OCI-LY3 (cell line): Measurements from ENCODE around the gene MYO9A.

ENCODE experiments used
- H2AFZ ChIP-seq: fragments of 200-600, 300-600 bp; shearing (Covaris generic); 2 replicates; pipeline ENCODE4 v1.6.0; 2014; ENCODE audit warnings: antibody characterized with exemption, low read depth, low read length
- H3K27ac ChIP-seq: fragments of 200-600, 300-600 bp; sonication (generic); 2 replicates; pipeline ENCODE4 v1.5.1; 2014; ENCODE audit warnings: mild to moderate bottlenecking, low read length, moderate library complexity, mixed read lengths
- H3K27me3 ChIP-seq: fragments of 200-600, 300-600 bp; sonication (generic); 2 replicates; pipeline ENCODE4 v1.6.1; 2014; ENCODE audit warnings: low read depth, low read length, mixed read lengths
- H3K36me3 ChIP-seq: fragments of 200-600, 300-600 bp; sonication (generic); replicated peaks from 2 replicates; pipeline ENCODE3; 2014; ENCODE audit warnings: low read depth, low read length, mixed read lengths
- H3K4me1 ChIP-seq: fragments of 300-600, 200-600 bp; sonication (generic); 2 replicates; pipeline ENCODE4 v1.6.1; 2014; ENCODE audit warnings: low read length, mixed read lengths
- H3K4me2 ChIP-seq: fragments of 200-600, 300-600 bp; sonication (generic); 2 replicates; pipeline ENCODE4 v1.6.1; 2014; ENCODE audit warnings: low read length, mixed read lengths
- H3K4me3 ChIP-seq: fragments of 300-600, 200-600 bp; sonication (generic); 2 replicates; pipeline ENCODE4 v1.5.1; 2014; ENCODE audit warnings: antibody characterized with exemption, mild to moderate bottlenecking, low read length, moderate library complexity
- H3K79me2 ChIP-seq: fragments of 300-600, 200-600 bp; shearing (Covaris generic); 2 replicates; pipeline ENCODE4 v1.6.1; 2014; ENCODE audit warnings: mild to moderate bottlenecking, low read length, mixed read lengths
- H3K9ac ChIP-seq: fragments of 300-600, 200-600 bp; shearing (Covaris generic); 2 replicates; pipeline ENCODE4 v1.6.0; 2014; ENCODE audit warnings: mild to moderate bottlenecking, low read length, moderate library complexity
- H3K9me3 ChIP-seq: fragments of 200-600, 300-600 bp; shearing (Covaris generic); 2 replicates; pipeline ENCODE4 v1.6.1; 2014; ENCODE audit warnings: low read length, mixed read lengths; ENCODE audit not compliant: insufficient read depth
- H4K20me1 ChIP-seq: fragments of 200-600, 300-600 bp; sonication (generic); 2 replicates; pipeline ENCODE4 v1.6.1; 2016; ENCODE audit warnings: low read length, mixed read lengths; ENCODE audit not compliant: insufficient read depth
- EZH2phosphoT487 ChIP-seq: fragments of 200-600 bp; shearing (Covaris generic); IDR thresholded peaks from 2 replicates; pipeline ENCODE4 v1.6.1; 2018; ENCODE audit warnings: antibody characterized with exemption, mixed run types, low read depth
- TF ChIP-seq, protein P1 (sequence below): fragments of 200-600, 300-600 bp; sonication (generic); IDR thresholded peaks from 2 replicates; pipeline ENCODE4 v1.5.1; 2014; ENCODE audit warnings: antibody characterized with exemption, low read length, low read depth

Gene MYO9A

DNA sequence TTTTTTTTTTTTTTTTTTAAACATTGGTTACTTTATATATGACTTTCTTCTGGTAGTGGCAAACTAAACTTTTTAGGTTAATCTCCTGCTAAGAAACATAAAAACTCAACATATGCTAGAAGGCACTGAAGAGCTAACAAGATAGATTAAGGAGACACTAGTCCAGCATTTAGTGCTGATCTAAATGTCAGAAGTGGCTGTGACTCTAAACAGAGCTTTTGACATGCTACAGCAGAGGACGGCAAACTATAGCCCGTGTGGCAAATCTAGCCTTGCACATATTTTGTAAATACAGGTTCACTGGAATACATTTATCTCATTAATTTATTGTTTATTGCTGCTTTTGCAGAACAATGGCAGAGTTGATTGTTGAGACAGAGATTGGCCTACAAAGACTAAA lies 287.0 kb downstream of the MYO9A start:
- H3K36me3 ChIP-seq, result peaks cover 38% of the 10 kb centered on the region
- H3K4me2 ChIP-seq, result no peak overlapping the region

DNA sequence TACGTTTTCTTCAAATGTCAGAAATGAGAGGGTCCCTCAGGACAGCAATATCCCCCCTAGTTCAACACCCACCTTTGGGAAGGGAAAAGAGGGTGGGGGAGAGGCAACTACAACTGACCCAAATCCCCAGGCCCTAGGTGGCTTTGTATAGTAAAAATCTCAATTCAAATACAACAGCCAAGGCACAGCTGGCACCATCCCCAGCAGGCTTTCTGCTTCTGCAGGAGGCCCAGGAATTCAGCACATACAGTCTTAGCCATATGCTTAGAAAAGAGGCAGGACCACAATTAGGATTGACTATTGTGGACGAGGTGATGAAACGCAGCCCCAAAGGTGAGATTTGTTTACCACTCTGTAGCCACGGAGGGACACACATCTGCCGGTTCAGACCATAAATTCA lies 291.8 kb downstream of the MYO9A start:
- Histone ChIP-seq H3K4me2 (no peak overlapping the region), H3K4me3 (no peak overlapping the region), H3K79me2 (no peaks in the 10 kb centered on the region), H2AFZ (no peak overlapping the region), H4K20me1 (no peaks in the 10 kb centered on the region), H3K36me3 (peaks cover 83% of the 10 kb centered on the region), H3K9me3 (peaks cover 17% of the 10 kb centered on the region), H3K27me3 (no peaks in the 10 kb centered on the region), H3K9ac (no peak overlapping the region), H3K4me1 (no peaks in the 10 kb centered on the region), H3K27ac (no peak overlapping the region)
- no peak for TF ChIP-seq EZH2phosphoT487
- TF ChIP-seq, protein P1, sequence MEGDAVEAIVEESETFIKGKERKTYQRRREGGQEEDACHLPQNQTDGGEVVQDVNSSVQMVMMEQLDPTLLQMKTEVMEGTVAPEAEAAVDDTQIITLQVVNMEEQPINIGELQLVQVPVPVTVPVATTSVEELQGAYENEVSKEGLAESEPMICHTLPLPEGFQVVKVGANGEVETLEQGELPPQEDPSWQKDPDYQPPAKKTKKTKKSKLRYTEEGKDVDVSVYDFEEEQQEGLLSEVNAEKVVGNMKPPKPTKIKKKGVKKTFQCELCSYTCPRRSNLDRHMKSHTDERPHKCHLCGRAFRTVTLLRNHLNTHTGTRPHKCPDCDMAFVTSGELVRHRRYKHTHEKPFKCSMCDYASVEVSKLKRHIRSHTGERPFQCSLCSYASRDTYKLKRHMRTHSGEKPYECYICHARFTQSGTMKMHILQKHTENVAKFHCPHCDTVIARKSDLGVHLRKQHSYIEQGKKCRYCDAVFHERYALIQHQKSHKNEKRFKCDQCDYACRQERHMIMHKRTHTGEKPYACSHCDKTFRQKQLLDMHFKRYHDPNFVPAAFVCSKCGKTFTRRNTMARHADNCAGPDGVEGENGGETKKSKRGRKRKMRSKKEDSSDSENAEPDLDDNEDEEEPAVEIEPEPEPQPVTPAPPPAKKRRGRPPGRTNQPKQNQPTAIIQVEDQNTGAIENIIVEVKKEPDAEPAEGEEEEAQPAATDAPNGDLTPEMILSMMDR, result no peak

More for the DNA sequence above, 287.0 kb downstream of the MYO9A start:
- no peak for TF ChIP-seq EZH2phosphoT487
- TF ChIP-seq, protein P1, result no peak
- Histone ChIP-seq H2AFZ (no peak overlapping the region), H4K20me1 (no peaks in the 10 kb centered on the region), H3K4me3 (no peak overlapping the region), H3K9ac (no peak overlapping the region), H3K4me1 (no peaks in the 10 kb centered on the region), H3K27ac (no peak overlapping the region), H3K27me3 (no peaks in the 10 kb centered on the region), H3K9me3 (no peaks in the 10 kb centered on the region), H3K79me2 (no peaks in the 10 kb centered on the region)

DNA sequence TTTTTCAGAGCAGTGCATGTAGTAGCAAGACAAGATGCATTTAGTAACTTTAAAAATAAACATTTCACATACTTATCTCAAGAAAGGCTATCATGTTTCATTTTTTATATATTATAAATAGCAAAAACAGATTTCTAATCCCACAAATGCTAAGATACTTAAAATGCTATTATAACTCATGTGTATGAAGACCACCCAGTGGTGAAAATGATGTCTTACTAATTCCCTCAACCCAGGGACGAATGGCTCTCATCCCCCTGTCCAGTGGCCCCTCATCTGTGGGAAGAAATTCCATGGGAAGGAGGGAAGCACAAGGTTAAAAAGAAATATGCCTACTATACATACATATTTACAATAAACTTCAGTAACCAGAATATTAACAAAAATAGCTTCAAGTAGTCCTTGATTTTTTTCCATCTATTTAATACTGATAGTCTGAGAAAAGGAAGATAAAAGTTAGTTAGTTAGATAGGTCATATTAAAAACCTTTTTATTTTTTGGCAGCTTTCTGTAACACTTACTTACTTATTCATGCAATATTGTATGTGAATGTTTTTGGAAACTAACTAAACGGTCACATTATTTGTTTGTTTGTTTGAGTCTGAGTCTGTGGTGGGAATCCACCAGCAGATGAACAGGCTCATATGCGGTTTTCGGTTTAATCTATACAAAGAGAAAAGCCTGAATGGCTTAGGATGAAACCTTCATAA lies 292.8 kb downstream of the MYO9A start:
- Histone ChIP-seq H3K9ac (no peak overlapping the region), H3K27me3 (no peaks in the 10 kb centered on the region), H3K79me2 (no peaks in the 10 kb centered on the region), H4K20me1 (no peaks in the 10 kb centered on the region), H3K27ac (no peak overlapping the region), H3K4me3 (no peak overlapping the region), H3K36me3 (peaks cover 89% of the 10 kb centered on the region), H3K4me2 (no peak overlapping the region), H3K4me1 (no peaks in the 10 kb centered on the region), H2AFZ (no peak overlapping the region), H3K9me3 (peaks cover 23% of the 10 kb centered on the region)
- no peak for TF ChIP-seq EZH2phosphoT487
- TF ChIP-seq, protein P1, result no peak

DNA sequence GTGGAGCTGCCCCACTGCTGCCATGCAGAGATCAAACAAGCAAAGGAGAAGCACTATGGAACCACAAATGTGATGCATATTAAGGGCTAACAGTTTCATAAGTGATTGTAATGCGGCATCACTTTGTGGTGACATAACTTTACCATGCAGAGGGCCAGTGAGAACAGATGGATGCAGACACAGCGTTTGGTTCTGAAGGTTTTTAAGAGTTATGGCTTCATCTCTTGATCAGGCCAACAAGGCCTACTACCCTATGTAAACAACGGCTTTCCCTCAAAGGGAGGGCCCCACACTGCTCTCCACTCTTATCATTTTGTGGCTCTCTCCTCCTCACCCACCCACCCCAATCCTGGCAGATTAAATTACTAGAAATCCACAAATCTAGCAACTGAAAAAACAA lies 294.1 kb downstream of the MYO9A start:
- H3K4me2 ChIP-seq, result no peak overlapping the region
- no peaks in the 10 kb centered on the region for H4K20me1 ChIP-seq
- H2AFZ ChIP-seq, result no peak overlapping the region
- H3K79me2 ChIP-seq, result no peaks in the 10 kb centered on the region
- H3K9ac ChIP-seq, result no peak overlapping the region
- H3K27ac ChIP-seq, result no peak overlapping the region
- H3K4me1 ChIP-seq, result no peaks in the 10 kb centered on the region
- peaks cover 81% of the 10 kb centered on the region for H3K36me3 ChIP-seq
- no peak overlapping the region for H3K4me3 ChIP-seq
- TF ChIP-seq, protein P1, result no peak
- no peak for TF ChIP-seq EZH2phosphoT487
- H3K9me3 ChIP-seq, result peaks cover 26% of the 10 kb centered on the region
- H3K27me3 ChIP-seq, result no peaks in the 10 kb centered on the region
